ENCODE measurements around the gene RPS6KA2. TPM values are rescaled to one million over a fixed set of nuclear protein-coding genes. Genes with fewer than 3 reads are reported as not detected.

The RPS6KA2 gene
- total and polyA plus RNA-seq, 2 experiments from 2014 or later: 45.1 to 49.0 TPM

- Histone ChIP-seq H3F3A (ENCODE audit: insufficient read depth) (no peaks in the 10 kb centered on the region), H2AFZ (no peak overlapping the region), H3K36me3 (ENCODE audit: low read depth) (peaks cover 5% of the 10 kb centered on the region; the same call in 1 of the 2 replicates), H3K79me2 (ENCODE audit: insufficient read depth) (peaks cover 38% of the 10 kb centered on the region; the same call in 1 of the 2 replicates), H3K4me3 (no peak overlapping the region), H3K4me2 (ENCODE audit: unreplicated experiment) (no peak overlapping the region), H3K4me1 (ENCODE audit: insufficient read depth) (no peaks in the 10 kb centered on the region), H3K9ac (no peak overlapping the region), H3K9me2 (ENCODE audit: insufficient read depth) (no peaks in the 10 kb centered on the region), H3K9me3 (ENCODE audit: low read depth) (no peaks in the 10 kb centered on the region), H3K27ac (no peak overlapping the region), H3K27me3 (replicated peaks; ENCODE audit: insufficient read depth) (no peaks in the 10 kb centered on the region), H4K20me1 (ENCODE audit: insufficient read depth) (no peaks in the 10 kb centered on the region)
- DNase-seq: no peak
- in situ Hi-C loops (cut with MboI): no loop called here
- WGBS, 2 experiments (ENCODE audit: low coverage in 1 of 2, low lambda C conversion rate in 2 of 2, missing lambda C conversion rate in 2 of 2): 91 to 98% methylated on average over 6 of the region's 6 CpGs
- TF ChIP-seq EZH2phosphoT487 (IDR thresholded peaks at IDR 0.05; ENCODE audit: insufficient read depth, low read depth) (no peak), EZH2 (IDR thresholded peaks at IDR 0.05; ENCODE audit: insufficient read depth, poor library complexity, severe bottlenecking) (no peak)
Observed at GRCh38 chr6:166546653-166547052, 80.4 kb downstream of the RPS6KA2 start.

- H3K9me3 ChIP-seq (ENCODE audit: low read depth): no peaks in the 10 kb centered on the region
- no peaks in the 10 kb centered on the region for H3K9me2 ChIP-seq (ENCODE audit: insufficient read depth)
- in situ Hi-C loops (cut with MboI): no loop called here
- no peaks in the 10 kb centered on the region for H3F3A ChIP-seq (ENCODE audit: insufficient read depth)
- peaks cover 5% of the 10 kb centered on the region; the same call in 1 of the 2 replicates for H3K36me3 ChIP-seq (ENCODE audit: low read depth)
- no peak overlapping the region for H3K4me3 ChIP-seq
- H3K27me3 ChIP-seq (replicated peaks; ENCODE audit: insufficient read depth): no peaks in the 10 kb centered on the region
- H3K79me2 ChIP-seq (ENCODE audit: insufficient read depth): peaks cover 31% of the 10 kb centered on the region; the same call in 1 of the 2 replicates
- DNase-seq: no peak
- no peak overlapping the region for H3K27ac ChIP-seq
- no peaks in the 10 kb centered on the region for H3K4me1 ChIP-seq (ENCODE audit: insufficient read depth)
- TF ChIP-seq EZH2 (IDR thresholded peaks at IDR 0.05; ENCODE audit: insufficient read depth, poor library complexity, severe bottlenecking) (no peak), EZH2phosphoT487 (IDR thresholded peaks at IDR 0.05; ENCODE audit: insufficient read depth, low read depth) (no peak)
- no peak overlapping the region for H3K4me2 ChIP-seq (ENCODE audit: unreplicated experiment)
- no peaks in the 10 kb centered on the region for H4K20me1 ChIP-seq (ENCODE audit: insufficient read depth)
- H2AFZ ChIP-seq: no peak overlapping the region
- 46 to 48% methylated on average over 19 of the region's 19 CpGs for WGBS, 2 experiments (ENCODE audit: low coverage in 1 of 2, low lambda C conversion rate in 2 of 2, missing lambda C conversion rate in 2 of 2)
- no peak overlapping the region for H3K9ac ChIP-seq
Observed at GRCh38 chr6:166545156-166546034, 81.7 kb downstream of the RPS6KA2 start.

GRCh38 chr6:166544296-166544605 is 82.8 kb downstream of the RPS6KA2 start:
- Histone ChIP-seq H3K9me2 (ENCODE audit: insufficient read depth) (no peaks in the 10 kb centered on the region), H2AFZ (no peak overlapping the region), H3K9me3 (ENCODE audit: low read depth) (no peaks in the 10 kb centered on the region), H3K79me2 (ENCODE audit: insufficient read depth) (peaks cover 31% of the 10 kb centered on the region; the same call in 1 of the 2 replicates), H3F3A (ENCODE audit: insufficient read depth) (no peaks in the 10 kb centered on the region), H3K27me3 (replicated peaks; ENCODE audit: insufficient read depth) (no peaks in the 10 kb centered on the region), H3K27ac (no peak overlapping the region), H3K4me1 (ENCODE audit: insufficient read depth) (no peaks in the 10 kb centered on the region), H3K4me2 (ENCODE audit: unreplicated experiment) (no peak overlapping the region), H3K9ac (no peak overlapping the region), H3K36me3 (ENCODE audit: low read depth) (no peaks in the 10 kb centered on the region), H4K20me1 (ENCODE audit: insufficient read depth) (no peaks in the 10 kb centered on the region), H3K4me3 (no peak overlapping the region)
- no peak for DNase-seq
- WGBS, 2 experiments (ENCODE audit: low coverage in 1 of 2, low lambda C conversion rate in 2 of 2, missing lambda C conversion rate in 2 of 2): 92 to 99% methylated on average over 10 of the region's 10 CpGs
- in situ Hi-C loops (cut with MboI): no loop called here
- TF ChIP-seq EZH2 (IDR thresholded peaks at IDR 0.05; ENCODE audit: insufficient read depth, poor library complexity, severe bottlenecking): no peak
- no peak for TF ChIP-seq EZH2phosphoT487 (IDR thresholded peaks at IDR 0.05; ENCODE audit: insufficient read depth, low read depth)

GRCh38 chr6:166543603-166544295 is 83.3 kb downstream of the RPS6KA2 start:
- Histone ChIP-seq H3K9me3 (ENCODE audit: low read depth) (no peaks in the 10 kb centered on the region), H3F3A (ENCODE audit: insufficient read depth) (no peaks in the 10 kb centered on the region), H3K27ac (no peak overlapping the region), H3K27me3 (replicated peaks; ENCODE audit: insufficient read depth) (no peaks in the 10 kb centered on the region), H3K79me2 (ENCODE audit: insufficient read depth) (peaks cover 31% of the 10 kb centered on the region; the same call in 1 of the 2 replicates), H3K4me1 (ENCODE audit: insufficient read depth) (no peaks in the 10 kb centered on the region), H3K9ac (no peak overlapping the region), H4K20me1 (ENCODE audit: insufficient read depth) (no peaks in the 10 kb centered on the region), H3K9me2 (ENCODE audit: insufficient read depth) (no peaks in the 10 kb centered on the region), H3K4me2 (ENCODE audit: unreplicated experiment) (no peak overlapping the region), H3K36me3 (ENCODE audit: low read depth) (no peaks in the 10 kb centered on the region), H2AFZ (no peak overlapping the region), H3K4me3 (no peak overlapping the region)
- in situ Hi-C loops (cut with MboI): no loop called here
- 98 to 99% methylated on average over 9 of the region's 9 CpGs for WGBS, 2 experiments (ENCODE audit: low coverage in 1 of 2, low lambda C conversion rate in 2 of 2, missing lambda C conversion rate in 2 of 2)
- no peak for TF ChIP-seq EZH2phosphoT487 (IDR thresholded peaks at IDR 0.05; ENCODE audit: insufficient read depth, low read depth)
- no peak for TF ChIP-seq EZH2 (IDR thresholded peaks at IDR 0.05; ENCODE audit: insufficient read depth, poor library complexity, severe bottlenecking)
- DNase-seq: no peak

Measured in GM23248 (cell line).